ENCODE measurements around the gene IGDCC3.

GRCh38 chr15:65384895-65385869, 7.4 kb upstream of the IGDCC3 start:
- no peak for TF ChIP-seq EZH2 (IDR thresholded peaks at IDR 0.05)
- no peak for TF ChIP-seq POLR2AphosphoS5 (IDR thresholded peaks at IDR 0.05; ENCODE audit: borderline replicate concordance, low read depth, low read length)

Measured in SK-N-MC (cell line).